Measurements from ENCODE around the gene SYT13.
A peak's percentile ranks its signal among the peaks of the same experiment; 100 is the strongest.
"Not testable (repeated sequence)": the region's sequence is repeated elsewhere in the genome, so short reads cannot be mapped to it uniquely, and the experiment has no call there.

Gene SYT13

DNA sequence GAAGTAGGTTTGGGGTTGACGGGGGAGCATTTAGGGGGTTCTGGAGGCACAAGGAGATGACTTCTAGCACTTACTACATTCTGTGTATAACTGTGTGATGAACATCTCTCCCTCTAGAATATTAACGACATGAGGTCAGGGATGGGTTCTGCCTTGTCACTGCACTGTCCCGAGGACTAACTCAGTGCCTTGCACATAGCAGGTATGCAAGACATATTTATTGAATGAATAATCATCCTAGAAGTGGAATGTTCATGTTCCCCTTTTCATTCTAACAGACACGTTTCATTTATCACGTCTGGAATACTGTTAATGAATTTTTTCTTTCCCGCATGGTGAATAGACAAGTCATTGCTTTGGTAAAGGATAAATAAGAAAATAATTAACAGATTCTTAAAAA lies 12.6 kb downstream of the SYT13 start:
- no peak for DNase-seq (ENCODE audit: low read depth in 2 of 2)

DNA sequence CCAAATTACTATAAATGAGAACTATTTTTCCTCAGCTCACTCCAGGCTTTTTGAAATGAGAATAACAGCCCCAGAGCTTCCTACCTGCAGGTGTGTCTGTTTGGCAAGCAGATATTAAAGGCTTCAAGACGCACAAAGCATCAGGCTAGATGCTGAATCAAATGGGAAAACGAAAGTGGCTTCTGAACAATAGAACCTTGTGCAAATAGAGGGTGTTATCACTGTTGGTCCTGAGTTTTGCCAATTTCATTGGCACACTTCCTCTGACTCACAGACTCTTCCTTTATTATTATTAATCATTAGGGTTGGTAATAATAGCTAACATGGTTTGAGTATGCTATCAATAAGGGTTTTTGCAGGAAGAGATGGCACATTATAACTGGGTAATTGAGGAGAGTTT lies 13.4 kb downstream of the SYT13 start:
- DNase-seq (ENCODE audit: low read depth in 2 of 2) = no peak

DNA sequence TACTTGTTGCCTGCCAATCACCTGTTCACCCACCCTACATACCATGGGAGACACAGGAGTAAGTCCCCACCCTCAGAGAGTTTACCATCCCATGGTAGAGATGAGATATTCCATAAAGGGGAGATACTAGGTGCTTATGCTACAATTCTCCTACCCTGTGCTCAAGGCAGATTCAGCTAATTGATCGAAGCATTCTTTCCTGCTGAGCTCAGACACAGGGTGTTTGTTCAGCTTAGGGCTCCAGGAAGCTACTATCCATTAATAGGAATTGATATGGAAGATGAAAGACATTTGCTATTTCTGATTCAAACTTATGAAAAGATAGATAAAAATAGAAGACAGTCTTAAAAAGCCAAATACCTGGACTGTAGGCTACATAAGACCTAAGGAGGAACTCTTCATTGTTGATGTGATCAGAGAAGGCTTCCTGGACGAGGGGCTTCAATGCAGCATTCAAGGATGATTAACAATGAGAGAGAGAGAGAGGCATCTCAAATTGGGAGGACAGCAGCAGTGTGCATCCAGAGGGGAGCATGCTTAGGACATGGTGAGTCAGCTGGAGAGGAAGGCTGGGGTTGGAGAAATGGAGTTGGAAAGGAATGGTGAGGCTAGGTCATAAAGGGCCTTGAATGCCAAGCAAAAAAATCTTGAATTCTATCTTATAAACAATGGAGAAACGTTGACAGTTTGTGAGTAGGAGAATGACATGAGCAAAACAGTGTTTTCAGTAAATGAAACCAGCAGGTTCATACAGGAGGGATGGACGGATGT lies 15.0 kb downstream of the SYT13 start:
- no peak for DNase-seq (ENCODE audit: low read depth in 2 of 2)

DNA sequence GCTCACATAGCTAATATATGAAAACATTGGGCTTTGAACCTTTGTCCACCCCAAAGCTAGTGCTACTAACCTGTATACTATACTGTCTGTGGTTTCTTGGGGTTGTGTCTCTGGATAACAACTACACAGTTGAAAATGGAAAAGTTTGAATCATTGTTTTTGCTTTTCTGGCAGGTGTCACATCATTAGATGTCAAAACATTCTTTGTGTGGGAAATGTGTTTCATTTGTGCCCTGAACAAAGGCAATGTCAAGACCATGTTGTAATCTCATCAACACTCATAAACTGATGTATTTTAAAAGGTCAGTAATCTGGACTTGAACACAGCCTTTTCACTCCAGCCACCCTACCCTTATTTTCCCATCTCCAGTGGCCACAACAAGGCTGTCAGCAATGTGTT lies 16.5 kb downstream of the SYT13 start:
- no peak for DNase-seq (ENCODE audit: low read depth in 2 of 2)

DNA sequence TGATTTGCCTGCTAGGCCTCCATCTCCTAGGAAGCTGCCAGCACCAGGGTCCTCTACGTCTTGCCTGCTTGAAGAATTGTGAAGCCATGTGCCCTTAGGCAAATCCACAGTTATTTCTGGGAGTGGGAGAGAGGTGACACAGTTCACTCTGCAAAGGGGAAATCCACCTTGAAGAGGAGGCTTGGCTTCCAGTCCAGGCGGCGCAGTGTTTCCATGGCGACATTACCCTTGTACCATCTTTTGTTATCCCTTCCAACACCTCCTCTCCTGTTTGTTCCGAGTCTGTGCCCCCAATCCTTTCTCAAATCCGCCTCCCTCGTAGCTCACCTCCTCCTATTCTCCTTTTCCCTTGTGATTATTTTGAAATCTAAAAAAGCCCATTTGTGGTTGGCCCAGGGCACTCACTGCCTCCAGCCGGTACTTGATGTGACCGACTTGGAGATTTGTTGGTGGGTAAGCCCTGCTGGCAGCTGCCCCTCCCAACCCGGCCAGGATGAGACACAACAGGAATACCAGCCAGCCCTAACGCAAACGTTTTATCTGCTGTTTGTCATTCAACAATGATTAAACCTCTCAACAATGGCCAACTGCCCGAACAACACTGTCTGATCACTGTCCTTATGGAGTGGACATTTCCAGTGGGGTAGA lies 18.4 kb downstream of the SYT13 start:
- no peak for DNase-seq (ENCODE audit: low read depth in 2 of 2)

DNA sequence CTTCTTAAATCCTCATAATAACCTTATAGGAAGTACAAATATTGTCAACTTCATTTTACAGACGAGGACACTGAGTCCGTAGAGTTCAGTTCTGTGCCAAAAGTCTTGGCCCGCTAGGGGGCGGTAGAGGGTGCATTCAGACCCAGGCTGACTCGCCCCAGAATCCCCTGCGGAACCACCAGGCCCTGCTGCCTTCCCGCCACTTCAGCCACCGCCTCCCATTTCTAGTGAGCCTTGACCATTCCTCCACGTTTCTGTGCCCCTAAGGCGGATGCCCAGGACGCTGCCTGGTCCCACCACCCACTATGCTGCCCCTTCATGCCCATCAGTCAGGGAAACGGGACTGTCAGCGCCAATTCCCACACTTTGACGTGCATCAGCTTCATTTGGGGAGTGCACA lies 19.1 kb downstream of the SYT13 start:
- no peak for DNase-seq (ENCODE audit: low read depth in 2 of 2)

DNA sequence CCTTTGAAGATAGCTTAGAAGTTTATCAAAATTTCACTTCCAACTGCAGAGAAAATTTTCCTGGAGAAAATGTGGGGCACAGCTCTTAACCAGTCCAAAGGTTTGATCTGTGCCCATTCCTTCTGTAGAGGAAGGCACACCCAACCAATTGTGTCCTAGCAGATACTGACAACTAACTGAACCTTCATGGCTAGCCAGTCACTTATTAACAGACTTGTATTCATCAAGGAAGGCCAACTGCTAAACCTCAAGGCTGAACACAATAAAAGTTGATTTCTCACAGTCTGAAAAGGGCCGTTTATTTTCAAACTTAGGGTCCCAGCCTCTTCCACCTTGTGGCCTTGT lies 19.5 kb downstream of the SYT13 start:
- no peak for DNase-seq (ENCODE audit: low read depth in 2 of 2)

DNA sequence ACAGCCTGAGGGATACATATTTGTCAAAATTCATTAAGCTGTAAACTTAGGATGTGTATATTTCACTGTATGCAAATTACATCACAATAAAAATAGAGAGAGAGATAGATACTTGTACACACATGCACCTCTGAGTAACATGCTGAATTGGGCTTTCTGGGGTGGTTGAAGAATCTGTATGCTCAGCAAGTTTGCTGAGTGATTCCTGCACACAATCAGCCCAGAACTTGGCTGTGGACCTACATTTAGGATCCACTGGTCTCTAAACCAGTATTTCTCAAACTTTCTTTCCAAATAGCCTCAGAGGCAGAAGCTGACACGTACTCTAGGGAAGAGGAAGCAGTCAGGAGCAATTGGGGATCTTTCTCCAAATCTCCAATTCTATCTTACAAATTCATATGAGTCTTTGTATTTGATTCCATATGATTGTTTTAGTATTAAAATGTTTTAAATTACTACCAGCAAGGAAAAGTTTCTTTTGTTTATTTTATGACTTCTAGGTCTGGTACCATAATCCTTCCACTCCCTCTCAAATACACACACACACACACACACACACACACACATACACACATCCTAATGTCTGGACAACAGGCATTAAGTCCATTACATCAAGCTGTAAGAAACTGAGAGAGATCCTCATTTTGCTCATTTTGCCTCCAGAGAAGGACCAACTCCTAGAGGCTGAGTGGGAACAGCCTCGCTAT lies 20.0 kb downstream of the SYT13 start:
- DNase-seq (ENCODE audit: low read depth in 2 of 2) = no peak

DNA sequence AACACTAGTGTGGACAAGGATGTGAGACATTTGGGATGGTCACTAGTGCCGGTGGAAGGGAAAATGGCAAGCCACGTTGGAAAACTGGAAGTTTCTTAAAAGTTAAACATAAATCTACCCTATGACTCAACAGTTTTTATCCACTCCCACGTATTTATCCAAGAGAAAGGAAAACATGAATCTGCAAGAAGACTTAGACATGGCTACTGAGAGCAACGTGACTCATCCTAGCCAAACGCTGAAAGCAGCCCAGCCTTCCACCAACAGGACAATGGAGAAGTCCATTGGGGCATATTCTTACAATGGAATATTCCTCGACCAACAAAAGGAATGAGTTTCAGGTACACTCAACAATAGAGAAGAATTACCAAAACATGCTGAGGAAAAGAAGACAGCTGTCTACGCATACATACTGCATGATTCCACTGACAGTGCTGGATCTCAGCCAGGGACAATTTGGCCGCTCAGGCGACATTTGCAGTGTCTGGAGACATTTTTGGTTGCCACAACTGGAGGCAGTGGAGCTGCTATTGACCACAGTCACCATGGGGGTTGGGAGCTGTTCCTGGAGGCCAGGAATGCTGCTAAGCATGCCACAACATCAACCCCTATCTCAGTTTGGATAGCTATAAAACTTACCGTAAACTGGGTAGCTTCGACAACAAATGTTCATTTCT lies 21.2 kb downstream of the SYT13 start:
- DNase-seq (ENCODE audit: low read depth in 2 of 2) = peak in 1 of 2 experiments; percentile 15

DNA sequence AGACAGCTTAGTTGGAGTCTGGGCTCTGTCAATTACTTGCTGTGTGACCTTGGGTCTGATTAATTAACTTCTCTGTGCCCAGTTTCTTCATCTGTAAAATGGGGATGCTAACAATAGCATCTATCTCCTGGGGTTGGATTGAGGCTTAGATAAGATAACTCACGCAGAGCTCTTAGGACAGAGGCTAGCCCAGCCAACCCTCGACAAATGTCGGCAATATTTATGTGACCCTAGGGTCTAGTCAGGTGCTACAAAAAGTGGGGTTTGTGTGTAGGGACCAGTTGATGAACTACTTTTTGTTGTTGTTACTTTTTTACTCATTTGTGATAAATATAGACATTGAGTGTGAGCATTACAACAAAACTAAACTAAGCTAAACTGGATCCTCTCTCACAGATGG lies 22.4 kb downstream of the SYT13 start:
- DNase-seq (ENCODE audit: low read depth in 2 of 2) = no peak

DNA sequence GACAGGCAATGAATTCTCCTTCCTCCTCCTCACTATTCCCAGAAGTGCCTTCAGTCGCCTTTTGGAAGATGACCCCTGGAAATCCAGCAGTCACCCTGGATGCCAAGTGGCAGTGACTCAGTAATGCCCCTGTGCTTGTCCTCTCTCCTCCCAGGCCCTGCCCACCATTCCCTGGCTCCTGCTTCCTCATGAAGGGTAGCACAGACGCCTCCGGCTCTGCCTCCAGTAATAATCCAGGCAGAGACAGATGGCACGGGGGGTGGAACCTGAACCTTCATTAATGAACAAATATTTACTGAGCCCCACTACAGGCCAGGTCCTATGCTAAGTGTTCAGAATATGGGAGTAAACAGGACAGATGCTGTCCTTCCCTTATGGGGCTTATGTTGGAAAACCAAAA lies 23.2 kb downstream of the SYT13 start:
- DNase-seq (ENCODE audit: low read depth in 2 of 2) = no peak

DNA sequence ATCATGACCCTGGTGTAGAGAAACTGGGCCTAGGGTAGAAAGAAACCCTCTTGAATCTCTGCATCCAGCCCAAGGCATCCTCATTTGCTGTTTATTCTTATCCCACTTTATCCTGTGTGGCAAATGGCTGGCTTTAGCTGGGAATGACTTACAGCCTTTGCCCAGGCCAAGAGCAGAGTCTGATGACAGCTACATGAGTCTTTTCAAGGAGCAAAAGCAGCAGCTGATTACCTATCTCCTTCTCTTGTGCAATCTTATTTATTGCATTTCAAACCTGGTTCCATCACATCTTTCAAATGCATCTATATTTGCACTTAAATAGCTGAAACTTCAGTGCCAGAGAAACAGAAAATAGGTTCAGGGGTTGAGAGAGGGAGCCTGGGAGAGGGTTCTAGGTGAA lies 26.1 kb downstream of the SYT13 start:
- DNase-seq (ENCODE audit: low read depth in 2 of 2) = no peak

DNA sequence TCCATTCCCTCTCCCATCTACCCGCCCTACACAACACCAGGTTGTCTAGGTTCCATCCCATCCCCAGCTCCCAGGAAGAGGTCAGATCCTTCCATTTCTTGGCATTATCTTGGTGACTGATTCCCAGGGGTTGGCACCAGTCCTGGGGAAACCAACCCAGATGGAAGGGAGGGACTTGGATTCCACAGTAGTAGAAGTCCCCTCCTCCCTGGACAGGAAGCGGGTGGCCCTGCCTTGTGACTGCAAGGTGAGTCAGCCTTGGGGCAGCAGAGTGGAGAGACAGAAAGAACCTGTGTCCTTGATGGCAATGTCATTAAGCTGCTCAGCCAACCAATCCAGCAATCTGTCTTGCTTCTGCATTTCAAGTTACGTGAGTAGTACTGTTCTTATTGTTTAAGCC lies 26.5 kb downstream of the SYT13 start:
- DNase-seq (ENCODE audit: low read depth in 2 of 2) = no peak

DNA sequence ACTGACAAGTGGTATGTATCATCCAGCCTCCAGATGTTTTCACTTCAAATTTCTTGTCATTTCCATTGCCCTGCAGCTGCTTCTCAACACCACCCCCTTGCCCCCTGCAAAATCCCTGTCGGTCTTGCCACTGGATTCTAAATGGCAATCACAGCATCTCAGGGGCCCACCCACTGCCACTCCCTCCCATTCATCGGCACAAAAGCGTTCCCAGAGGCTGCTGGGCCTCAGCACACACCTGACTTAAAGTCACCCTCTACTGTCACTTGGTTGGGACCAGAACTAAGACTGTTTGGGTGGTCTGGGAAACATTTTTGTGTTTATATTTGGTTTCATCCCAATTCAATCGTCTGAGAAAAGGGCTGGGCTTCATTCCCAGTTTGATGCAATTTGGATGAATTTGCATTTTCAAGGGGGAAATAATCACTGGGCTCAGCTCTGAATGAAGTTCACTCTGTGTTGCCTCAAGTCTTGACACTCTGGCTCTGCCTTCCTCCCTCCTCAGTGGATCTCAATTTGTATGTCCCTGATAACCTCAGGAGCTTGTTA lies 27.1 kb downstream of the SYT13 start:
- DNase-seq (ENCODE audit: low read depth in 2 of 2) = no peak

DNA sequence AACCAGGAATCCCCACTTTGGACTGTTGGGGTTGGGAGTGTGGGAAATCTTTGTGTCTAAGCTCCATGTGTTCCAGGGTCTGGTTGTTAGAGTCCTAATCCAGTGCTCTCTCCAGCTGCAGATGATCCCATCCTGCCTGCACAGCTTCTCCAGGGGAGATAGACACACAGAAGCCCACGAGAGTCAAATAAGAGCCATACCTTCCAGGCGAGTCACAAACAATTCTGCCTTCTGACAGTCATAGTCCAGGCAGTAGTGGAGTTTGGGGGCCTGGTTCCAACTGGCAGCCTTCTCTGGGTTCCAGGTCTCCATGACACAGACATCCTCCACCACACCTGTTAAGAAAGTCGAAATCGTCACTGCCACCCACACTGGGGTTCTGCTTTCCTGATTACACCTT lies 32.1 kb downstream of the SYT13 start:
- DNase-seq (ENCODE audit: low read depth in 2 of 2) = no peak

DNA sequence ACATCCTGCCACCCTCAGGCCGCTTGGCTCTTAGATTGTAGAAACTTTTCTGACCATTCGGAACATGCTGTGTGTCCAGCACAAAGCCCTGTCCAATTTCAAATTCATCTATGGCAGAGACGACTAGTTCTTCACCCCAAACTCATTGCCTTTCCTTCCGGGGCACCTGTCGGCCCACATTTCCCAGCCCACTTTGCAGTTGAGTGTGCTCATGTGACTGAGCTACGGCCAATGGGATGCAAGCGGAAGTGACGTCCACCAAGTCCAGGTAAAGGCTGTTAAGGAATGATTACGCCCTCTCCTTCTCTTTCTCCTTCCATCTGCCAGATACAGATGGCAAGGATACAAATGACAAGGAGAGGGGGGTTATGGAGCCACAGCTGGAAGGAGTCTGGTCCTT lies 32.5 kb downstream of the SYT13 start:
- no peak for DNase-seq (ENCODE audit: low read depth in 2 of 2)

DNA sequence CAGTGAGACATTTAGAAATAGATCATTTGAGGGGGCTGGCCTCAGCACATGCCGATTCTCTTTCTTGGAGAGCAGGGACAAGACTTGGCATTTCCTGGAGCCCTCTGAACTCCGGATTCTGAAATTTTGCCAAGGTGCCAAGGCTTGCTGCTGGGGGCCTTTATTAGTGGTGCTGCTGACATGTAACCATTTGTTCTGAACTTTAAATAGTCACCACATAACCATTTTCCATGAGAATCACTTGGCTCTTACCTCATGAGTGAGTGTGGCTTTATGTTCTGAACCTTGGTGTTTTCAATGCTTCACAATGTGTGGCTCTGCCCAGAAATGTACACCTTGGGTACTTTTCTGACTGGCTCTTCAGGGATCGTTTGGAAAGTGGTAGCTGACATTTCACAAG lies 33.3 kb downstream of the SYT13 start:
- no peak for DNase-seq (ENCODE audit: low read depth in 2 of 2)

DNA sequence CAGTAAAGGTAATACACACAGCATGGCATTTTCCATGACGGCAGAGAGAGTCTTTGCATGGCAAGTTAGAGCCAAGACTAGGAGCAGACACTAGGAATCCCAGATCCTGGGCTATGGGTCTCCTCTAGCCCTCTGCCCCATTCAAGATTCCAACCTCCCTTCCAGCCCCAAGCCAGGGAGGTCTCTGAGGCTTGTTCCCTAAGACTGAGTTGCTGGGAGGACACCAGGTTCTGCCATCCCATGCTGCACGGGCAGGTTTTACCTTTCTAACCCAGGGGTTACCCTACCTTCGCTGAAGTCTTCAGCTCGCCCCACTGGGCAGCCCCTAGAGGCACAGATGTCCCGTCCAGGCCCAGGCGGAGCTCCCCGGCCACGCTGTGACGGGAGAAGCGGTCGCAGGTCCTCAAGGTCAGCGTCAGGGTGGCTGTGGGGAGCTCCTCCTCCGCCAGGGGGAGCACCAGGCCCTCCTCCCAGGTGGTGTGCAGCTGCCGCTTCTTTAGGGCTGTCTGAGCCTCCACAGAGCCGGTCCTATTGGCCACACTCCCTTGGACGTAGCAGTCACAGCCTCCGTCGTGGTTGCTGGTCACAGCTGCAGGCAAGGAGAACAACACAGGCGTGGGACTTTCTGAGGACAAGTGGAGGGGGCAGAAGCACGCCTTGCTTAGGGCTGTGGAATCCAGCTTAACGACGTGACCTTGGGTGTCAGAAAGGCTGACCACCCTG lies 33.8 kb downstream of the SYT13 start:
- no peak for DNase-seq (ENCODE audit: low read depth in 2 of 2)

DNA sequence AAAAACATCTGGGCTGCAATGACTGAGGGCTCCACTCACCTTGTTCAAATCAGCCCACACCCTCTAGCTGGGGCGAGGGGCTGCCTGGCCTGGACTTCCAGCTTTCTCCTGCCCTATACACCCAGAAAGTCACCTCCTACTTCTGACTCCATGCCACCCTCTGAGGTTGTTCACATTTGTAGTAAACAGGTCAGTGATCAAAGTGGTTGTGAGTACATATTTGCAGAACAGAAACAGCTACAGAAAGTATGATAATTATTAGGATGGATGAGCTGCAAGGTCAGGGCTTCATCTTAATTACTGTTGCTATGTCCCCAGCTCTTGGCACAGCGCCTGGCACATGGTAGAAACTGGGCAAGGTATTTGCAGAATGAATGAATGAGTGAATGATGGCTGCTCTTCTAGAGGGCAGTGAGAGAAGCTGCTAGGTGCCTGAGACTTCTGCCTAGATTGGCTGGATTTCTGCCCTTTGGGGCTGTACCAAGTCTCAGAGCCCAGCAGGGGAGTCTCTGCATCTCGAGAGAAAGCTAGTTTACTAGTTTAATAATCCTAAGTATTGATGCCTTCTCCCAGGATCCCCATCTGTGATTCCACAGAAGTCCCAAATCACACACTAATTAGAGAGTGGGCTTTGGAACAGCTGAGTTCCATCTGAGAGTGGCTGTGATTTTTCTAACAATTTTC lies 36.0 kb downstream of the SYT13 start:
- no peak for DNase-seq (ENCODE audit: low read depth in 2 of 2)

DNA sequence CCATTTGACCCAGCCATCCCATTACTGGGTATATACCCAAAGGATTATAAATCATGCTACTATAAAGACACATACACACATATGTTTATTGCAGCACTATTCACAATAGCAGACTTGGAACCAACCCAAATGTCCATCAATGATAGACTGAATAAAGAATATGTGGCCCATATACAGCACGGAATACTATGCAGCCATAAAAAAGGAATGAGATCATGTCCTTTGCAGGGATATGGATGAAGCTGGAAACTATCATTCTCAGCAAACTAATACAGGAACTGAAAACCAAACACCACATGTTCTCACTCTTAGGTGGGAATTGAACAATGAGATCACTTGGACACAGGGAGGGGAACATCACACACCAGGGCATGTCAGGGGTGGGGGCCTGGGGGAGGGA lies 36.8 kb downstream of the SYT13 start:
- not testable (repeated sequence) for DNase-seq (ENCODE audit: low read depth in 2 of 2)

DNA sequence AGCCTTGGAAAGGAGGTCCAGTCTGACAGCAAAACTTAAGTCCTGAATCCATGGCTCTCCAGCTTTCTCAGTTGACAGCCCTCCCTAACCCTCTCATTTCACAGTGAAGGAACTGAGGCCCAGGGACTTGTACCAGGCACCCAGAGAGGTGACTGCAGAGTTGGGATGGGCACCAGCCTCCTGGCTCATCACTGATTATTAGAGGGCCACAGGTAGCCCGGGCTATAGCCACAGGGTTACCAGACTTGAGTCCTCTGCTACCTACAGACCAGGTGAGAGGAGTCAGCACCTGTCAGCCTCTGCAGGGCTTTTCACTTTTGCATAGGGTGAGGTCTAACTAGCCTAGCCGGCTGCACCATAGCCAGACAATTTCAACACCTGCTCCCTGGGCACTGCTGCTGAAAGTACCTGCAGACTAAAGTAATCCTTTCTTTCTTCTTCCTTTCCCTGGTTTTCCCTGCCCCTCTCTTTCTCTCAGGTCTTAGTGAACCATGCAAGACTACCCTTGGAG lies 37.6 kb downstream of the SYT13 start:
- no peak for DNase-seq (ENCODE audit: low read depth in 2 of 2)
